ENCODE measurements around the gene TBC1D22A. TPM values are rescaled to one million over a fixed set of nuclear protein-coding genes. Genes with fewer than 3 reads are reported as not detected.
A peak's percentile ranks its signal among the peaks of the same experiment; 100 is the strongest.

Gene TBC1D22A
- total RNA-seq, 4 donors from 2014 or later: 18.8 to 25.2 (median 23.1) TPM

GRCh38 chr22:46798041-46798365 is 35.6 kb downstream of the TBC1D22A start:
- Histone ChIP-seq H3K9me3 (no peaks in the 10 kb centered on the region), H3K36me3 (peaks cover 0 to 50% of the 10 kb centered on the region in 2 donors), H3K27ac (no peak overlapping the region), H3K4me3 (no peak overlapping the region), H3K4me1 (peaks cover 0 to under 1% of the 10 kb centered on the region in 2 donors), H3K27me3 (no peaks in the 10 kb centered on the region)
- in situ Hi-C loops (cut with MboI; ENCODE audit: low sequenced_read_pairs in 4 of 4) (loop anchor here in 1 of 4 donors (25.0 kb wide), 1 partner anchor 236 kb away; no protein-coding TSS in a partner anchor), intact Hi-C loops (cut with DNase I; ENCODE audit: low total_unique reads) (no loop called here)
- DNase-seq (no peak), ATAC-seq (no peak)
- TF ChIP-seq POLR2A (IDR thresholded peaks at IDR 0.05): no peak
- TF ChIP-seq CTCF (IDR thresholded peaks at IDR 0.05 in 4 of 5, conservative IDR thresholded peaks at IDR 0.05 in 1 of 5): no peak

GRCh38 chr22:46798366-46799350 is 36.2 kb downstream of the TBC1D22A start:
- peak; percentile 71 to 82 for ATAC-seq
- peak; percentile 84 to 94 (median 90) for TF ChIP-seq CTCF (IDR thresholded peaks at IDR 0.05 in 4 of 5, conservative IDR thresholded peaks at IDR 0.05 in 1 of 5)
- no peak for TF ChIP-seq POLR2A (IDR thresholded peaks at IDR 0.05)
- H3K4me1 ChIP-seq: peaks cover 0 to 4% of the 10 kb centered on the region in 2 donors
- DNase-seq: peak in 1 of 2 donors; percentile 61
- no peaks in the 10 kb centered on the region for H3K9me3 ChIP-seq
- intact Hi-C loops (cut with DNase I; ENCODE audit: low total_unique reads) (no loop called here), in situ Hi-C loops (cut with MboI; ENCODE audit: low sequenced_read_pairs in 4 of 4) (loop anchor here in 1 of 4 donors (25.0 kb wide), 1 partner anchor 236 kb away; no protein-coding TSS in a partner anchor)
- H3K4me3 ChIP-seq: no peak overlapping the region
- H3K36me3 ChIP-seq: peaks cover 0 to 44% of the 10 kb centered on the region in 2 donors
- H3K27me3 ChIP-seq: no peaks in the 10 kb centered on the region
- no peak overlapping the region for H3K27ac ChIP-seq

GRCh38 chr22:46799626-46800025 is 37.2 kb downstream of the TBC1D22A start:
- Histone ChIP-seq H3K36me3 (peaks cover 0 to 36% of the 10 kb centered on the region in 2 donors), H3K27ac (no peak overlapping the region), H3K27me3 (no peaks in the 10 kb centered on the region), H3K4me3 (no peak overlapping the region), H3K4me1 (peaks cover 0 to 4% of the 10 kb centered on the region in 2 donors), H3K9me3 (no peaks in the 10 kb centered on the region)
- ATAC-seq (no peak), DNase-seq (no peak)
- intact Hi-C loops (cut with DNase I; ENCODE audit: low total_unique reads) (no loop called here), in situ Hi-C loops (cut with MboI; ENCODE audit: low sequenced_read_pairs in 4 of 4) (loop anchor here in 2 of 4 donors (10.0 to 25.0 kb wide), 2 partner anchors 235 to 237 kb away; no protein-coding TSS in a partner anchor)
- TF ChIP-seq POLR2A (IDR thresholded peaks at IDR 0.05) (no peak), CTCF (IDR thresholded peaks at IDR 0.05 in 4 of 5, conservative IDR thresholded peaks at IDR 0.05 in 1 of 5) (no peak)

- no peaks in the 10 kb centered on the region for H3K27me3 ChIP-seq
- intact Hi-C loops (cut with DNase I; ENCODE audit: low total_unique reads): no loop called here
- DNase-seq: no peak
- no peak overlapping the region for H3K27ac ChIP-seq
- in situ Hi-C loops (cut with MboI; ENCODE audit: low sequenced_read_pairs in 4 of 4): loop anchor here in 1 of 4 donors (10.0 kb wide), 1 partner anchor 235 kb away; no protein-coding TSS in a partner anchor
- no peak for ATAC-seq
- TF ChIP-seq POLR2A (IDR thresholded peaks at IDR 0.05): no peak
- no peak for TF ChIP-seq CTCF (IDR thresholded peaks at IDR 0.05 in 4 of 5, conservative IDR thresholded peaks at IDR 0.05 in 1 of 5)
- no peak overlapping the region for H3K4me3 ChIP-seq
- no peaks in the 10 kb centered on the region for H3K9me3 ChIP-seq
- H3K4me1 ChIP-seq: peaks cover 0 to 4% of the 10 kb centered on the region in 2 donors
- peaks cover 0 to 36% of the 10 kb centered on the region in 2 donors for H3K36me3 ChIP-seq
These were observed 37.8 kb downstream of the TBC1D22A start for GRCh38 chr22:46800102-46800857.

All from gastrocnemius medialis (tissue), 4 donors.